K562 (cell line): Measurements from ENCODE around the gene GNAI3. TPM values are rescaled to one million over a fixed set of nuclear protein-coding genes. Genes with fewer than 3 reads are reported as not detected.

Source experiments
- ATF7 ChIP-seq: fragments of 450-650 bp; IDR thresholded peaks from 2 replicates; pipeline ENCODE4 v1.7.1; 2014; ENCODE audit warnings: mild to moderate bottlenecking, moderate library complexity
- BHLHE40 ChIP-seq: IDR thresholded peaks from 2 replicates; pipeline ENCODE4 v1.6.1; 2011; ENCODE audit warnings: low read length, improper control_type of control experiment
- CBX2 ChIP-seq: fragments of 200-600 bp; sonication (generic); IDR thresholded peaks from one replicate; pipeline ENCODE4 v1.6.1; 2012; ENCODE audit warnings: mild to moderate bottlenecking, low read length, inconsistent platforms; ENCODE audit not compliant: insufficient read depth, poor library complexity, severe bottlenecking
- HDAC1 ChIP-seq, 2 experiments: fragments of 450-650 bp; IDR thresholded peaks; 2 replicates each; pipeline ENCODE4 v1.6.1; 2016 to 2017; ENCODE audit warnings: inconsistent platforms in 1 of 2, mild to moderate bottlenecking in 1 of 2, moderate library complexity in 1 of 2
- HDAC3 ChIP-seq: fragments of 450-650 bp; IDR thresholded peaks from 2 replicates; pipeline ENCODE4 v1.6.1; 2018; ENCODE audit warnings: borderline replicate concordance, mild to moderate bottlenecking, moderate library complexity; ENCODE audit not compliant: partially characterized antibody
- L3MBTL2 ChIP-seq: fragments of 450-650 bp; IDR thresholded peaks from 2 replicates; pipeline ENCODE4 v1.6.1; 2016; ENCODE audit warnings: mild to moderate bottlenecking, moderate library complexity
- LARP7 ChIP-seq: fragments of 450-650 bp; IDR thresholded peaks from 2 replicates; pipeline ENCODE4 v1.6.1; 2016
- LCOR ChIP-seq: sonication (generic); formaldehyde crosslinking; IDR thresholded peaks from 2 replicates; pipeline ENCODE4 v1.8.0; 2022; ENCODE audit warnings: mild to moderate bottlenecking, missing genetic modification reagents
- MEF2A ChIP-seq: IDR thresholded peaks from 2 replicates; pipeline ENCODE4 v1.6.1; 2011; ENCODE audit warnings: low read depth, mild to moderate bottlenecking, low read length, moderate library complexity; ENCODE audit not compliant: control insufficient read depth
- MTA3 ChIP-seq: fragments of 450-650 bp; formaldehyde crosslinking; IDR thresholded peaks from 2 replicates; pipeline ENCODE4 v1.6.1; 2017; ENCODE audit warnings: mild to moderate bottlenecking, borderline replicate concordance
- PHB ChIP-seq: fragments of 250-450 bp; sonication (Bioruptor Pico); IDR thresholded peaks from 2 replicates; pipeline ENCODE4 v1.5.0; 2021
- RBBP5 ChIP-seq: fragments of 200-600 bp; sonication (generic); IDR thresholded peaks from 2 replicates; pipeline ENCODE4 v1.6.1; 2012; ENCODE audit warnings: borderline replicate concordance, mild to moderate bottlenecking, low read length, control low read depth, inconsistent platforms; ENCODE audit not compliant: insufficient read depth, poor library complexity, severe bottlenecking
- RFX7 ChIP-seq: fragments of 250-450 bp; sonication (Bioruptor Pico); IDR thresholded peaks from 2 replicates; pipeline ENCODE4 v1.5.1; 2021; ENCODE audit warnings: mild to moderate bottlenecking
- SMC3 ChIP-seq: conservative IDR thresholded peaks from 2 replicates; pipeline ENCODE4 v1.6.1; 2011; ENCODE audit warnings: low read depth, low read length, improper control_type of control experiment; ENCODE audit not compliant: insufficient read depth
- STAT5B ChIP-seq: fragments of 250-450 bp; sonication (Bioruptor Pico); IDR thresholded peaks from 2 replicates; pipeline ENCODE4 v1.8.0; 2021; ENCODE audit warnings: mild to moderate bottlenecking, inconsistent platforms
- TRIM28 ChIP-seq: fragments of 450-650 bp; IDR thresholded peaks from 2 replicates; pipeline ENCODE4 v1.6.1; 2017
- ZBTB11 ChIP-seq, 3 experiments: fragments of 200-800 bp in 1 of 3; fragments of 250-450 bp in 1 of 3; fragments of 450-650 bp in 1 of 3; sonication (Bioruptor Pico) in 1 of 3; sonication (Bioruptor generic) in 1 of 3; formaldehyde crosslinking in 1 of 3; IDR thresholded peaks; 2 replicates each; pipeline versions ENCODE4 v1.6.1 to v1.8.0; 2016 to 2022; ENCODE audit warnings: mild to moderate bottlenecking in 2 of 3, missing genetic modification characterization in 2 of 3, missing compliant biosample characterization in 1 of 3, moderate library complexity in 1 of 3
- ZBTB7A ChIP-seq: IDR thresholded peaks from 2 replicates; pipeline ENCODE4 v1.6.1; 2011; ENCODE audit warnings: low read depth, mild to moderate bottlenecking, low read length, moderate library complexity, borderline replicate concordance; ENCODE audit not compliant: control insufficient read depth
- ZNF57 ChIP-seq: fragments of 450-650 bp; formaldehyde crosslinking; IDR thresholded peaks from 2 replicates; pipeline ENCODE4 v1.4.0; 2020; ENCODE audit warnings: mild to moderate bottlenecking, moderate library complexity
- ZNF740 ChIP-seq, 3 experiments: fragments of 200-800 bp in 1 of 3; sonication (Bioruptor generic) in 1 of 3; sonication (generic) in 1 of 3; formaldehyde crosslinking in 1 of 3; IDR thresholded peaks; 2 replicates each; pipeline versions ENCODE4 v1.6.1 to v1.8.0; 2016 to 2022; ENCODE audit warnings: mild to moderate bottlenecking in 2 of 3, missing compliant biosample characterization in 2 of 3, missing genetic modification characterization in 2 of 3, missing genetic modification reagents in 1 of 3
- polyA plus RNA-seq, 8 experiments: library from polyadenylated mRNA; depleted of rRNA in 4 of 8; stranded (reverse) in 5 of 8; unstranded in 3 of 8; fragments of >200 nt; fragmentation: Nextera tagmentation in 2 of 8; fragmentation: Illumina TruSeq in 1 of 8; extraction: Ambion mirVana in 2 of 8; extraction: Trizol in 1 of 8; gene quantifications; 2 replicates each; pipeline versions ENCODE4 v1.2.1 to v1.2.3, GENCODE V29; 2011 to 2014; ENCODE audit warnings: inconsistent platforms in 1 of 8, missing spikeins in 1 of 8
- total RNA-seq, 7 experiments: library from RNA; depleted of rRNA in 6 of 7; stranded (reverse); fragments of >200 nt in 6 of 7; fragmentation: Illumina TruSeq in 2 of 7; extraction: Trizol in 2 of 7; gene quantifications; 2 replicates each; pipeline versions ENCODE4 v1.2.1 to v1.2.3, GENCODE V29; 2011 to 2021; ENCODE audit warnings: low replicate concordance in 1 of 7
- TF ChIP-seq, protein P1 (sequence below): IDR thresholded peaks from 2 replicates; pipeline ENCODE4 v1.6.1; 2012; ENCODE audit warnings: low read depth, low read length, improper control_type of control experiment, borderline replicate concordance

The GNAI3 gene
- total and polyA plus RNA-seq, 9 of the 15 experiments (the other 6 are each of a cell fraction or from before 2014, with no cell fraction given): 6.3 to 13.2 (median 8.9) TPM

GRCh38 chr1:109509176-109510134, 39.0 kb upstream of the GNAI3 start, which contains the start of gene AMIGO1 (continued):
- TF ChIP-seq ZNF740 (CRISPR knock-in tag; IDR thresholded peaks at IDR 0.05): no peak
- no peak for TF ChIP-seq ZNF740 (tag; IDR thresholded peaks at IDR 0.05)
- no peak for TF ChIP-seq HDAC3
- TF ChIP-seq LCOR (CRISPR knock-in tag): no peak
- TF ChIP-seq MEF2A: no peak
- no peak for TF ChIP-seq TRIM28
- TF ChIP-seq ZNF57 (CRISPR knock-in tag): no peak
- TF ChIP-seq STAT5B (CRISPR knock-in tag): no peak
- TF ChIP-seq BHLHE40: peak; percentile 90
- peak; percentile 74 for TF ChIP-seq L3MBTL2
- peak in 1 of 2 experiments; percentile 44; a peak in 1 of 4 replicates for TF ChIP-seq HDAC1 (IDR thresholded peaks at IDR 0.05)
- TF ChIP-seq LARP7: no peak
- TF ChIP-seq SMC3: no peak
- no peak for TF ChIP-seq RFX7 (CRISPR knock-in tag)
- TF ChIP-seq CBX2: no peak
- no peak for TF ChIP-seq ATF7
- TF ChIP-seq PHB (CRISPR knock-in tag): no peak
- TF ChIP-seq ZBTB7A: peak; percentile 24; the same call in 1 of the 2 replicates
- TF ChIP-seq MTA3: no peak
- TF ChIP-seq, protein P1, sequence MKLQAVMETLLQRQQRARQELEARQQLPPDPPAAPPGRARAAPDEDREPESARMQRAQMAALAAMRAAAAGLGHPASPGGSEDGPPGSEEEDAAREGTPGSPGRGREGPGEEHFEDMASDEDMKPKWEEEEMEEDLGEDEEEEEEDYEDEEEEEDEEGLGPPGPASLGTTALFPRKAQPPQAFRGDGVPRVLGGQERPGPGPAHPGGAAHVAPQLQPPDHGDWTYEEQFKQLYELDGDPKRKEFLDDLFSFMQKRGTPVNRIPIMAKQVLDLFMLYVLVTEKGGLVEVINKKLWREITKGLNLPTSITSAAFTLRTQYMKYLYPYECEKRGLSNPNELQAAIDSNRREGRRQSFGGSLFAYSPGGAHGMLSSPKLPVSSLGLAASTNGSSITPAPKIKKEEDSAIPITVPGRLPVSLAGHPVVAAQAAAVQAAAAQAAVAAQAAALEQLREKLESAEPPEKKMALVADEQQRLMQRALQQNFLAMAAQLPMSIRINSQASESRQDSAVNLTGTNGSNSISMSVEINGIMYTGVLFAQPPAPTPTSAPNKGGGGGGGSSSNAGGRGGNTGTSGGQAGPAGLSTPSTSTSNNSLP: no peak
- TF ChIP-seq ZBTB11 (CRISPR knock-in tag; IDR thresholded peaks at IDR 0.05): no peak
- peak; percentile 49 for TF ChIP-seq RBBP5
